GM19397 (cell line): Measurements from ENCODE around the gene TSPAN5.

Experiments
- ATAC-seq: cut with Tn5 transposase; IDR thresholded peaks from one replicate; pipeline ENCODE4 v1.9.1; 2021; ENCODE audit warnings: mild to moderate bottlenecking, moderate library complexity; ENCODE audit not compliant: unreplicated experiment

Gene TSPAN5

GRCh38 chr4:98620087-98620784 is 38.2 kb downstream of the TSPAN5 start:
- no peak for ATAC-seq

GRCh38 chr4:98619180-98619579 is 39.2 kb downstream of the TSPAN5 start:
- ATAC-seq, result no peak

DNA sequence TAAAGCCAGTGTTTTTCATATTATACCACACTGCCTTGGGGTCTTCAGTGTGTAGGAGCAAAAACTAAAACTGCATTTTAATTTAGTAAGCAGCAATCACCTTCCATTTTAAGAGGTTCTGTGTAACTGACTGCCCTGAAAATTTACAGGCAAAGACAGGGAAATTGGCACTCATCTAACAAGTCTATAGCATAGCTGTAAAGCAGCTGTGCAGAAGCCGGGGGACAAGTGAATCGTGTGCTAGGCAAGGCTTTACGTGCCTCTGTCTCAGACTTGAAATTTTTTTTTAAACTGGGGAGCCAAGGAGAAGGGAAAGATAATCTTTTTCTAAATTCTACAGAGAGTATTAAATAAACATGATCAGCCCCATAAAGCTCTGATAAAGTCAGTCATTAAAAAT is 39.7 kb downstream of the TSPAN5 start:
- ATAC-seq, result no peak

DNA sequence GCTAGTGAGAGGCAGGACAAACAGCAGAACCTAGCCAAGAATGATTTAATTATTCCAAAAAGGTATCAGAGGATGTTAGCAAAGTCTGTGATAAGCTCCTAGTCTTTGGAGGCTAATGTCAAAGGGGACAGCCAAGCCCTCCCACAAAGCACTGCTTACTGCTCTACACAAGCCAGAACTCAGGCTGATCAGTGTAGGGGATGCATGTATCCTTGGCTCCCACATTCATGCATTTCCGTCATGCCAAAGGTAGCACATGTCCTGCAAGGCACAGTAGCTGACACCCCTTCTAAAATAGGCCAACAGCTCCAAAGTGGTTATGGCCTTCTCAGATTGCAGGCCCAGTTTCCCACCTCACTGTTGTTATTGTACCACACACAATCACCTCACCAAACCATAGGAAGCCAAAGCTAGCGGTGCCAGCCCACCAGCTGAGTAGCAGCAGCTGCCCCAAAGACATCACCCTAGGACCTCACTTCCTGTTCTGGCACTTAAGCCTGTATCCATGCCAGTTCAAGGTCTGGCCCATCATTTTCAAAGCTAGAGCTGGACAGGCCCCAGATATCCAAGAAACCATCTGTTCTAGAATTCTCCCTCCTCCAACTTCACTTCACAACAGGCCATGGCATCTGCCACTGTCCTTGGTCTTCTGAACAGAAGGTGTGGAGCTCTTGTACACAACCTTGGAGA is 40.9 kb downstream of the TSPAN5 start:
- no peak for ATAC-seq

- ATAC-seq, result no peak
Measured at GRCh38 chr4:98615991-98616390, 42.4 kb downstream of the TSPAN5 start.

DNA sequence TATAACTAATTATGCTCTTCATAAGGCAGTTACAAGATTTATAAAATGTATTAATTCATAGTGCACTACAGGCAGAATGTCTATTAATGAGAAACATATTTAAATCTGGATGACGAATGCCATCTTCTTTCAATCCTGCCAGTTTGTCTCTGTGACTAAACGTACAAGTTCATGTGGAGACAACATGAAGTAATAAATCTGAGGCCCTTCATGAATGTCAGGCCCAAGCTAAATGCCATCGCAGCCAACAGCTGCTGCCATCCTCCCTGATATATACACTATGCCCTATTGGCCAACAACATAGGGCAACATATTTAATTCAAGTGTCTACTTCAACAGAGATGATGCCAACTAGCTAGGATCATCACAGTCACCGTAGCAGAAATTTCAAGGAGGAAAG is 43.7 kb downstream of the TSPAN5 start:
- ATAC-seq, result no peak

DNA sequence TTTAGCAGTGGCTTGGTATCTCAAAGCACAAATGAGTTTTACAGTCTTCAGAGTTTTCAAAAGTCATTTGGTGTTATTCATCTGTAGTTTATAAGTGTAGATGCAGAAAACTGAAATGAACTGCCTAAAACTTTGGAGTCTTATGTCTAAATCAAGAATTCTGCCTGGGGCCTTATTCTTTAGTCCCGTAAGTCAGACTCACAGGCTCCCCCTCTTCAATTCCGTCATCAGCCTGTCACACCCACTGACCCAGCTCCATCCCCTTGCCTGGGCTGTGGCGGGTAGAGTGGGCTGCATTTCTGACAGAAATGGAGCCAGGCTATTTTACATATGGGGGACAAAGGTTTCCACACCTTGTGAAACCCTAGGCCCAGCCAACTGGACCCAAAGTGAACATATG is 44.3 kb downstream of the TSPAN5 start:
- ATAC-seq, result no peak

DNA sequence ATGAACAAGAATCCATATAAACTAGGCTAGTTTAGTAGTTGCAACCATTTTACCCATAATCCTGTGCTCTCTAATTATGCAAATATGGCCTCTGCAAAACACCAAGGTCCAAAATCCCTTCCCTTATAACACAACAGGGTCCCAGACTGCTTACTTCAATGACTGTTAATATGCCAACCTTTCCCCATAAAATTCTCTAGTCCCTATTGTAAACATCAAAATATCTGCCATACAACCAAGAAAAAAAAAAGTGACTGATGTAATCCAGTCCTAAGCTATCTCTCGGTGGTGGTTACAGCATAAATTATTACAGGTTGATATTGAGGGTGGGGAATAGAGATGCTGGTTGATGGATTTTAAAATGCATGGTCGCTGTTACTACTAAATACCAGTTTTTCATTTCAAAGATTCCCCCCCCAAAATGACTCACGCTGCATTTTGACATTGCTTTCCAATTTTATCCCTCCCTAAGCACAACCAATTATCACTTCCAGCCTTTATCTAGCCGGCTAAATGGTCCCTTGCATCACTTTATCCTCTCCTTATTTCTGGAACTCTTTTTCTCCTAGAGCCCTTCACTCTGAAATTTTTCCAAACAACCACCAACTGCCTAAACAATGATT is 44.8 kb downstream of the TSPAN5 start:
- ATAC-seq, result no peak

DNA sequence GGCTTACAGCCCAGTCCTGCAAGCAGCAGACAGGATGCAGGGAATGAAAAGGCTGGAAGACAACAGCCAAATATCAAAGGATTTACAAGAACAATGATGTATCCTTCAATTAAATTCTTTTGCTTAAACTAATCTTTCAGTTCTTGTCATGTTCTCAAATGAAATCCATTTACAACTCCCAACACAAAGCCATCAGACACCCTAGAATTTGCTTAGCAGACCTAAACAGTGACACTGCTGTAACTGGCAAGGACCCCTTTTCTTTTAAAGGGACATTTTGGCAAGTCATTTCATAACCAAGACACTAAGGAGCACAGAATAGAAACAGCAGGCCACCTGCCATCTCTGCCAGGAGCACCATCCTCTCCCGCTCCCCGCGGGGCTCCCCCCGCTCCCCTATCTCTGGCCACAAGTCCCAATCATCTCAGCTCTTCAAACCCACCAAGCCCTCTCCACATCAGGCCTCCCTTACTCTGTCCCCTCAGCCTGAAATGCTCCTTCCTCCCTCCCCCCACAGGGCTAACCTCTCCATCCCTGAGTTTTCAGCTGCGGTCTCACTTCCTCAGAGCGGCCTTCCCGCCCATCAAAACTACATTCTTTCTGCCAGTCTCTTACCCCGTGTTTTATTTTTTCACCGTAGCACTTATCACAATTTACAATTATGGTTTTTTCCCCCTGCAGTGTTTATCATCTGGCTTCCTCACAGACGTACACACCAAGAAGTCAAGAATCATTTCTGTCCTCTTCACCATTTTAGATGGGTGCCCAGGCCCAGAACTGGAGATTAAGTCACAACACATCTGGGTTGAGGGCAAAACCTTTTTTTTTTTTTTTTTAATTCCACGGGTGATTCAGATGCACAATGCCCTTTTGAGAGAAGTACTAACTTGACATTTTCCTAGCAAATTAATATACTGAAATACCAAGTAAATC is 45.8 kb downstream of the TSPAN5 start:
- peak; percentile 63 for ATAC-seq

GRCh38 chr4:98611677-98612317 is 46.6 kb downstream of the TSPAN5 start:
- no peak for ATAC-seq

DNA sequence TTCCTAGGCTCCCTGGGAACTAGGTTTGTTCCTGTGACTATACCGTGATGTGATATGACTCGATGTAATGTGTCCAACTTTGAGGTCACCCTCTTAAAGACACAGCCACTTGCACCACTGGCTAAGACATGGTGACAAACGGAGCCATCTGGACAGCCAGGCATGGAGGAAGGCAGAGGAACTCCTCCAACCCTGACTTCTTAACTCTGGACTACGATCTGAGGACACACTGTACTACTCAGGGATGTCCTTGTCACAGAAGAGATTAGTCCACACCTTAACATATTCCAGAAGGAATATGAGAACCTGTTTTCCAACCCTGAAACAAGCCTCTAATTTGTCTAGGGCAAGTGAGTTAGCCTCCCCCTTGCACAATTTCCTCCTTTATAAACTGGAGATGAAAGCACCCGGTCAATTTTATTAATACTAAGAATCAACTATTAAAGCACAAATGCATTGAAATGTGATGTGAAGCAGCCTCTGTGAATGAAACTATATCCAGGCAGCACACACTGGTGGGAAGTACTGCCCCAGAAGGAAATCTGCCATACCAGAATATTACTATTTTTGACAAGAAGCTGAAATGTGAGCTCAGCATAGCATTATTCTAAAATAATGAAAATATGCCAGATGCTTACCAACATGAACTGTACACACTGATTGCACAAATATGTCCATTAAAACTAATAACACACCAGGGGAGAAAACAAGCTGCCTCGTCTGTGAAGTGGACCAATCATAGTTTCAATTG is 47.3 kb downstream of the TSPAN5 start:
- ATAC-seq, result no peak

DNA sequence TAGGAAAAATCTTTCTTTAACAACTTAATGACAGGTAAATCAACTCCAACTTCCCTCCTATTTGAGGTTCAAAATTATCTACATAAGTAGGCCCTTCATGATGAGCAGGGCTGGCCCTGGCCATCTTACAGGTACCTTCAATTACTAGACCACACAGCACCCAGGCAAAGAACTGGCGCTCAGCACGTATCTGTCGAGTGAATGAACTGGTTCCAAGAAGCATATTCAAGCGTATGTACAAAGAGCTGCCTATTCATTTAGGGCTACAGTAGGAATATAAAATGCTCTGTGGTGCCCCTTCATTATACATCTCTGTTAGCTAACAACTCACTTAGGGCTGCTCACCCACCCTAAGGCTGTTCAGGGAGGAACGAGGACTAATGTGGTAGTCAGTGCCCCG is 48.0 kb downstream of the TSPAN5 start:
- no peak for ATAC-seq

DNA sequence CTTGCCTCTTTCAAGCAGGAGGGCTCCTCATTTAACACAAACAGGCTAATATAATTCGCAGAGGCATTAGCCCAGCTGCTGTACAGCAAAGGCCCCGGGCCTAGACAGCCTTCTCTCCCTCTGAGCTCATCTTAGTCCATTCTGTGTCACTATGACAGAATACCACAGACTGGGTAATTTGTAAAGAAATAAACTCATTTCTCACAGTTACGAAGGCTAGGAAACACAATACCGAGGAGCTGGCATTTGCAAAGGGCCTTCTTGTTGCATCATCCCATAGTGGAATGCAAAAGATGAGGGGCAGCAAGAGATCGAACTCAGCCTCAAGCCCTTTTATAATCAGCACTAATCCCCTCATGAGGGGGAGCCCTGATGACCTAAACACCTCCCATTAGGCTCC is 48.5 kb downstream of the TSPAN5 start:
- ATAC-seq, result no peak

DNA sequence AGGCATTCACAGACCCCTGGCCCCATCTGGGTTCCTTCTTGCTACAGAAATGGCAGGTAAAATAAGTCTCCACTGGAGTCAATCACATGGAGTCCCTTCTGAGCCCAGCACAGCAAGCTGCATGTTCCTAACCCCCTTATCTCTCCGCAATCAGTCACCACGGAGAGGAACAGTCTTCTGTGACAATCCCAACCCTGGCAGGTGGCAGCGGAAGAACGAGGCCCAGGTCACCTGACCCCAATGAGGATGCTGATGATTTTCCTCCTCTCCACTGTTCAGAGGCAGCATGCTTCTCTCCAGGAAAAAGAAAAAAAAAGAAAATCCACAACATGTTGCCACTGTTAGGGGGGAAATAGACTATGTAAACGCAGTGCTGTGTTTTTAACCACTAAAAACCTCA is 50.1 kb downstream of the TSPAN5 start:
- ATAC-seq, result no peak

- no peak for ATAC-seq
Measured at GRCh38 chr4:98606894-98607293, 51.5 kb downstream of the TSPAN5 start.

GRCh38 chr4:98605216-98605615 is 53.2 kb downstream of the TSPAN5 start:
- ATAC-seq, result no peak

DNA sequence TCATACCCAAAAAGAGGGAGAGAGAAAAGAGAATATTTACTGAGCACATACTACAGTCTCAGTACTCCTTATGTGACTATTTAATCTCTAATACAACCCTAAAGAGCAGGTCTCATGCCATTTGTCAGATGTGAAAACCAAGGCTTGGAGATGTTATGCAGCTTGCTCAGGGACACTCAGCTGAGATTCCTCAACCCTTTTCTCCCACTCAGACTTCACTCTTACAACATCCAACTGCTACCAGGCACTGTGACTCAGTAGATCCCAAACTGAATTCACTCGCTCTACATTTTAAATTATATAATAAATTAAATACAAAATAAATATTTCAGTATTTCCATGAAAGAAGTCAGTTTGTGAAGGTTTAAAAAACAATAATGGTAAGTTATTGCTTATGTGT is 53.7 kb downstream of the TSPAN5 start:
- no peak for ATAC-seq

GRCh38 chr4:98603683-98604521 is 54.5 kb downstream of the TSPAN5 start:
- no peak for ATAC-seq

GRCh38 chr4:98602270-98602669 is 56.1 kb downstream of the TSPAN5 start:
- ATAC-seq, result no peak
